Endometrium (tissue), 2 donors: ENCODE results near the gene AOC3.

Experiments used
- FAIRE-seq: peaks from 2 replicates; lab custom pipeline; 2012; peaks lifted over from hg19 to GRCh38; lab: Jason Lieb, UNC
- donor health status: control.
- donor health status: control.

AOC3 gene

DNA sequence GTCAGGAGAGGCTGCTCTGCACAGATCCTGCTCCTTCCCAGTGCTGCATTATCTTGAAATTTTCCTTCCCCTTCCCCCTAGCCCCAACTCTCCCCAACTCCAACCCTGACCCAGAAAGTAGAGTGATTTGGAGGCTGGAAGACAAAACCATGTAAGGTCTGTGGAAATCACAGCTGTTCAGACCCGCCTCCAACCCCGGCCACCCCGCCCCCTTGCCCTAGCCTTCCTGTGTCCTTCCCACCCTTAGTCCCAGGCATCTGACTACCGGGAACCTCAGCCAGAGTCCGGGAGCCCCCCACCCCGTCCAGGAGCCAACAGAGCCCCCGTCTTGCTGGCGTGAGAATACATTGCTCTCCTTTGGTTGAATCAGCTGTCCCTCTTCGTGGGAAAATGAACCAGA lies at the start of gene AOC3:
AOC3 (plus strand) TSS at position 246 of the 400 bp plus-strand sequence; CDS start at position 391, 145 bp downstream.
- FAIRE-seq: no peak

DNA sequence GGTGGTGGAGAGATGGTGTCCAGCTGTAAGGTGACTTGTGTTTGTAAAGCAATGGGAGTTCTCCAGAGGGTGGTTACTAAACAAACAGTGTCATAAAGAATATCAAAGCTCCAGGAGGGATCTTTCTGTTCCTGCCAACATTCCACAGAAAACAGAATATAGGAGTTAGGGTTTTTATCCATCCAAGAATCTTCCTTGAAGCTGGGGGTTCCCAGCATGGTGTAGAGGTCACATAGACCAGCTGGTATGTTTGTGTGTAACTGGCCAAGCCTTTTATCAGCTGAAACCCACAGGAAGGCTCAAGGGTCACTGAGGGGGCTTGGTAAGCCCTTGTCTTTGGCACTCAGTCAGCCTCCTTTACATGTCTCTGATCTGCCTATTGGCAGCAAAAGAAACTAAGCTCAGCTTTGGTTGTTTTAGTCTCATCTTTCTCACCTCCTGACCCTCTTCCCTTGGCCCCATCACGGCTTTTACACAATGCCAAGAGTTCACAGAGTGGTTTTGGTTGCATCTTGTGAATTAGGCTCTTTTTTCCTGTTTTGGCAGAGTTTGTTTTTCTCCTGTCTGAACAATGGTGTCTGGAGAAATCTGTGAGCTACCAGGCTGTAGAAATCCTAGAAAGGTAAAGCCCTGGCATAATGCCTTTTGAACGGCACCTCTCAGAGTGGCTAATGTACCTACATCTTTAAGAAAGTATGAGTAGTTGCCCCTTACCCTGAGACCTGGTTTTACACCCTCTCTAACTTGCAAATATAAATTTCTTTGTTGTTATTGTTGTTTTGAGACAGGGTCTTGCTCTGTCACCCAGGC lies 47.7 kb upstream of the AOC3 start:
- no peak for FAIRE-seq

DNA sequence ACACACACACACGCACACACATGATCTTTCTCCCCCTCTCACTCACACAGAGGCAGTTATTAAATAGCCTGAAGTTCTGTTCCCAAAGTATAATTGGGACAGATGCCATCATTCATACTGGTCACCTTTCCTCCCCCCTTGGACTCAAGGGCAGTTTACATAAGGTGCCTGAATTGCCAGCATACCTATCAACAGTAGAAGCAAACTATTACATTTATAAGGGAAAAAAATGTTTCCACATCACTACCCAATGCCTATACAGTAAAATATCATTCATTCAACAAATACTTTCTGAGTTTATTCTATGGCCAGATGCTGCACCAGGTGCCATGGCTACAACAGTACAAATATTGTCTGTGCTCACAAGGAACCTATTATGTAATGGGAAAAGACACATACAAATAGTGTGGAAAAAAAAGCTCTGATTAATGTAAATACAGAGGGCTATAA lies 46.1 kb upstream of the AOC3 start:
- no peak for FAIRE-seq

DNA sequence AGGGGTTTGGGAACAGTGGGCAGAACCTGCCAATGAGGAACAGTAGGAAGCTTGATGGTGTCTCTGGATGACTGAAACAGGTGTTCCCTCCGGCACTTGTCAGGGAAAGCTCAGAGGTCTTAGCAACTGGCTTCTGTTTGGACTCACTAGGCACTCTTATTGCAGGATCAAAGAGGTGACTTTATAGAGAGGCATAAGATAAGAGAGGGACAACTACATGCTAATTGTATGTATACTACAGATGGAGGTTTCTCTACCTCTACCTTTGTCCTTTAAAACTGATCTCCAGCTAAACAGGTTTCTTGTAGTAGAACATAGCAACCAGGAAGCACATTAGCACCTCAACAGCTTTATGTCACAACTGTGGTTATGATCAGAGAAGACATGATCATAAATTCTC lies 44.8 kb upstream of the AOC3 start:
- FAIRE-seq: no peak

DNA sequence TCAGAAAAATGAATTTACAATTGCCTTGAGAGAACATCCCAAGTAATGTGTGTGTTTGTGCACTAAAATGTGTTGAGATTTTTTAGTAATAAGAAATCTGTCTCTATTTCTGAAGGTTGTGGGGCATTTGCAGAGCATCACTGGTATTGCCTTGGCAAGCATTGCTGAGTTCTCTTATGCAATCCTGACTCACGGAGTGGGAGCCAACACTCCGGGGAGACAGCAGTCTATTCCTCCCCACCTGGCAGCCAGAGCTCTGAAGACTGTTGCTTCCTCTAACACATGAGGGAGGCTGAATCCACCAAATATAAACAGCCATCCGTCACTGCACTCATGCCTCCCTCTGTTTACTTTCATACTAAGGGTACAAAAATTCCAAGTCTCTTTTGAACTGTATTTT lies 41.7 kb upstream of the AOC3 start:
- FAIRE-seq: no peak

GRCh38 chr17:42814633-42815399 lies 36.2 kb upstream of the AOC3 start:
- FAIRE-seq: no peak

DNA sequence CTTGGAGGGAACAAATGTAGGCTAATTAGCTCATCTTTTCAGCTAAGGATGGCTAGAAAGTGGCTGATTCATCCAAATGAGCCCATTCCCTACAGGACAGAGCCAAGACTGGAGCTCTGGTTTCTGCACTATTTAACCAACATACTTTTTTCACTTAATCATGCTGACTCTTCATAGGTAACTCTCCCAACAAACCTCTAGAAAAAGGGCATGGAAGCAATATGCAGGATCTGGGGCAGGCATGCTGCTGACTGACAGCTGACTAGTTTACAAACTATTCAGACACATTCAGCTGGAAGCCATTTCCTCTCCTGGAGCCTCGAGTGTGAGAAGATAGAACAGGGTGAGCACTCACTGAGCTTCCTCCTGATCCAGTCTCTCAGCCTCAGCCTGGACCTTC lies 33.1 kb upstream of the AOC3 start:
- FAIRE-seq: no peak

- FAIRE-seq: no peak
These were observed 32.6 kb upstream of the AOC3 start for GRCh38 chr17:42818379-42818778.

DNA sequence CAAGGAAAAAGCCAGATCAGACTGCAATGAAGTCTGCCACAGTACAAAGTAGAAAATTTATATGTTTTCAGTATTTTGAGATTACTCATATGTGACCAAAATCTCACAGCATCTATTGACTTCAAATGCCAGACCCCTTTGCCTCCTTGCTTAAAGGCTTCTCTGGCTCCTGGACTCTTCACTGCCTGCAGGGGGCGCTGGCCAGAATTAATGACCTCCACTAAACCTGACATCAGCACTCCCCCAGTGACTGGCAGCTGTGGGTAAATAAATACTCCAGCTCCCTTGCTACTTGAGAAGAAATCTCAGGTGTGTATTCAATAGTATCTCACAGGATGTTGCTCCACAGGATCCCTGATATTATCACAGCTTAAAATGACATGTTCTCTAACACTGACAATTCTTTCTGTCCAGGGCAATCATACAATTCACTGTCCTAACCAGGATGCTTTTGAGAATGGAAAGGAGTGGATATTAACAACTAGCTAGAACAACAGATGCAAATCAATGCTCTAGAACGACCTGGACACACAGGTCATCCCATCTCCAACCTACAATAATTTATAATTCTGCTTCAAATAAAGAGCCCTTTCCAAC lies 31.0 kb upstream of the AOC3 start:
- FAIRE-seq: no peak

DNA sequence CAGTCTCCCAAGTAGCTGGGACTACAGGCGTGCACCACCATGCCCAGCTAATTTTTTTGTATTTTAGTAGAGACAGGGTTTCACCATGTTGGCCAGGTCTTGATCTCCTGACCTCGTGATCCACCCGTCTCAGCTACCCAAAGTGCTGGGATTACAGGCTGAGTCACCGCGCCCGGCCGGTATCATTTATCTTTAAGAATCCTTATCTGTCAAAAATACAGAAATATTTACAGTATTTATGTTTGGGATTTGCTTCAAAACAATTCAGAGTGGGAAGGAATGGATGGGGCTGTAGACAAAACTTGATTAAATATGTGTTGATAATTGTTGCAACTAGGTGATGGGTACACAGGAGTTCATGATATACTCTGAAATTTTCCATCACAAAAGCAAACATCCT lies 29.8 kb upstream of the AOC3 start:
- no peak for FAIRE-seq

GRCh38 chr17:42827472-42827871 lies 23.5 kb upstream of the AOC3 start:
- FAIRE-seq: no peak

GRCh38 chr17:42830971-42831370 lies 20.0 kb upstream of the AOC3 start:
- FAIRE-seq: no peak

- no peak for FAIRE-seq
These were observed 18.6 kb upstream of the AOC3 start for GRCh38 chr17:42832213-42832933.

- no peak for FAIRE-seq
These were observed 17.8 kb upstream of the AOC3 start, which contains the start of gene PSME3 for GRCh38 chr17:42832934-42833766. Gene PSME3 (plus strand): TSS chr17:42833397. CDS start chr17:42833632, 235 bp downstream.

- FAIRE-seq: no peak
These were observed 17.1 kb upstream of the AOC3 start for GRCh38 chr17:42833767-42834422.

- no peak for FAIRE-seq
These were observed 15.3 kb upstream of the AOC3 start for GRCh38 chr17:42835732-42836131.

- no peak for FAIRE-seq
These were observed 8.9 kb upstream of the AOC3 start for GRCh38 chr17:42841975-42842685.

DNA sequence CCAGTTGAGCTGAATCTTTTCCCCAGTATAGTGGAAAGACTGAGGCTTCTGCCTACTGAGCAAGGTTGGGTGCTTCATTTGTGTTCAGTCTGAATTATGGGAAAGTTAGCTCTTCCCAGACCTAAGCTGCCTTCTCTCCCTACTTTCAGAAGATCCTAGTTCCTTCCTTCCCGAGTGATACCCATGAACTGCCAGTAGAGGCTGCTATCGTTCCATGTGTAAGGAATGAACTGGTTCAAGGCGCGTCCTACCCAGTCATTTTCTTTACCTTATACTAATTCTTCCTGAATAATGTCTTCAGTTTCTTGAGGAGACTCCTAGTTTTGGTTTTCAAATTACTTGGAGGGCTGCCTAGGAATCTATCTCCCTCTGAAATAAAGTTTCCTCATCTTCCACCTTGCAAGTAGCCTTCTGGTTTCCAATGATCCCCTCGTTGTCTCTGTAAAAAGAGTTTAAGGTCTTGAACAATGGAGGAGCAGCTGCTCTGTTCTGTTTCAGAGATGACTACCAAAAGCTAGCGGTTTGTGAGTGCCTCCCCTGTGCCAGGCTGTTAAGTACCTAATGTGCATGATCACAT lies 7.6 kb upstream of the AOC3 start:
- FAIRE-seq: peak; percentile 70

GRCh38 chr17:42844271-42844670 lies 6.7 kb upstream of the AOC3 start, which contains the start of gene AOC2:
Gene AOC2 (plus strand): TSS chr17:42844580. CDS start chr17:42844627, 47 bp downstream.
- FAIRE-seq: no peak
